HCT116 (cell line): ENCODE data around the gene DPY30. TPM values are rescaled to one million over a fixed set of nuclear protein-coding genes. Genes with fewer than 3 reads are reported as not detected.
A peak's percentile ranks its signal among the peaks of the same experiment; 100 is the strongest.

ENCODE experiments used
- ATAC-seq: fragments of 200-7000 bp; cut with Tn5 transposase; 2 replicates; pipeline ENCODE4 v1.9.1; 2020; ENCODE audit warnings: mild to moderate bottlenecking, moderate library complexity
- BruUV-seq: library from RNA; stranded (reverse); fragments of 400-500 nt; replicated peaks from 2 replicates; lab custom pipeline; 2021; lab: Mats Ljungman, UMichigan
- CTCF ChIA-PET: fragments of 300-600 bp; sonication (Branson Sonifier 250); formaldehyde crosslinking; loops from one replicate; lab custom pipeline; 2021; ENCODE audit warnings: antibody characterized with exemption; lab: Charles Lee
- POLR2A ChIA-PET: fragments of 300-600, 350-600 bp; sonication (Branson Sonifier 250); formaldehyde crosslinking; loops from one replicate; lab custom pipeline; 2021; ENCODE audit warnings: antibody characterized with exemption; lab: Charles Lee
- RAD21 ChIA-PET, 2 experiments: fragments of 300-600 bp; sonication (Branson Sonifier 250); formaldehyde crosslinking; loops; one replicate each; lab custom pipeline; 2023; ENCODE audit warnings: low total read pairs in 2 of 2; ENCODE audit not compliant: uncharacterized antibody in 2 of 2, unreplicated experiment in 2 of 2, low non-redundant PET in 1 of 2; lab: Charles Lee
- DNase-seq: peaks from one replicate; pipeline ENCODE4 v3.0.0-alpha.2; 2010; ENCODE audit warnings: low read depth, low spot score
- H2AFZ ChIP-seq: fragments of 200-600 bp; shearing (Covaris generic), sonication (generic); 2 replicates; pipeline ENCODE4 v1.6.1; 2017; ENCODE audit warnings: low read depth, mixed run types, mixed read lengths, antibody characterized with exemption, low read length; ENCODE audit not compliant: poor library complexity, severe bottlenecking
- H3K27ac ChIP-seq: 2 replicates; pipeline ENCODE4 v1.5.1; 2012; ENCODE audit warnings: low read depth, low read length
- H3K27me3 ChIP-seq: fragments of 200-600 bp; sonication (generic); 2 replicates; pipeline ENCODE4 v1.6.1; 2016; ENCODE audit warnings: mixed run types, low read length, mixed read lengths; ENCODE audit not compliant: insufficient read depth
- H3K36me3 ChIP-seq, 2 experiments: fragments of 200-500 bp in 1 of 2; fragments of 200-600 bp in 1 of 2; sonication (Bioruptor generic) in 1 of 2; sonication (generic) in 1 of 2; 2 replicates each; pipeline versions ENCODE4 v1.5.1 to v1.6.1; 2014 to 2016; ENCODE audit warnings: low read length in 2 of 2, inconsistent platforms in 1 of 2, mixed read lengths in 1 of 2, mixed run types in 1 of 2; ENCODE audit not compliant: insufficient read depth in 2 of 2, control insufficient read depth in 1 of 2
- H3K4me1 ChIP-seq, 2 experiments: fragments of 200-600 bp in 1 of 2; sonication (generic) in 1 of 2; 2 replicates each; pipeline versions ENCODE4 v1.5.1 to v1.6.1; 2012 to 2017; ENCODE audit warnings: low read length in 2 of 2, inconsistent platforms in 1 of 2, mild to moderate bottlenecking in 1 of 2, mixed read lengths in 1 of 2, mixed run types in 1 of 2, moderate library complexity in 1 of 2; ENCODE audit not compliant: insufficient read depth in 2 of 2, control insufficient read depth in 1 of 2
- H3K4me2 ChIP-seq: fragments of 200-600 bp; sonication (generic); 2 replicates; pipeline ENCODE4 v1.6.1; 2017; ENCODE audit warnings: mixed run types, low read length, mixed read lengths
- H3K4me3 ChIP-seq, 2 experiments: fragments of 200-600 bp in 1 of 2; sonication (generic) in 1 of 2; replicated peaks in 1 of 2; 2 replicates each; pipeline ENCODE4 v1.5.1; 2011 to 2016; ENCODE audit warnings: low read length in 2 of 2, control low read depth in 1 of 2, low read depth in 1 of 2, mild to moderate bottlenecking in 1 of 2, mixed read lengths in 1 of 2, mixed run types in 1 of 2
- H3K79me2 ChIP-seq: fragments of 200-600 bp; sonication (generic); 2 replicates; pipeline ENCODE4 v1.6.1; 2017; ENCODE audit warnings: mild to moderate bottlenecking, mixed run types, low read length, moderate library complexity, mixed read lengths; ENCODE audit not compliant: insufficient read depth
- H3K9ac ChIP-seq: fragments of 200-600 bp; sonication (generic); 2 replicates; pipeline ENCODE4 v1.6.1; 2016; ENCODE audit warnings: low read length, mixed read lengths
- H3K9me2 ChIP-seq: fragments of 200-600 bp; sonication (generic), shearing (Covaris generic); 2 replicates; pipeline ENCODE4 v1.6.1; 2017; ENCODE audit warnings: mixed run types, mild to moderate bottlenecking, moderate library complexity; ENCODE audit not compliant: insufficient read depth
- H3K9me3 ChIP-seq, 2 experiments: fragments of 200-500 bp in 1 of 2; fragments of 200-600 bp in 1 of 2; sonication (Bioruptor generic) in 1 of 2; sonication (generic) in 1 of 2; 2 replicates each; pipeline ENCODE4 v1.6.1; 2014 to 2017; ENCODE audit warnings: low read length in 2 of 2, mixed read lengths in 2 of 2, inconsistent platforms in 1 of 2, low read depth in 1 of 2, mild to moderate bottlenecking in 1 of 2, mixed run types in 1 of 2, moderate library complexity in 1 of 2; ENCODE audit not compliant: control insufficient read depth in 1 of 2, insufficient read depth in 1 of 2
- H4K20me1 ChIP-seq: fragments of 200-600 bp; sonication (generic), shearing (Covaris generic); 2 replicates; pipeline ENCODE4 v1.6.1; 2017; ENCODE audit warnings: mixed run types, mild to moderate bottlenecking, moderate library complexity; ENCODE audit not compliant: insufficient read depth
- CBX3 ChIP-seq: IDR thresholded peaks from 2 replicates; pipeline ENCODE4 v1.6.1; 2012; ENCODE audit warnings: low read depth
- CEBPB ChIP-seq: IDR thresholded peaks from 2 replicates; pipeline ENCODE4 v1.6.1; 2012; ENCODE audit warnings: low read depth
- EGR1 ChIP-seq: IDR thresholded peaks from 2 replicates; pipeline ENCODE4 v1.6.1; 2012; ENCODE audit warnings: low read depth
- EZH2phosphoT487 ChIP-seq: fragments of 200-600 bp; IDR thresholded peaks from 2 replicates; pipeline ENCODE4 v1.6.1; 2018; ENCODE audit warnings: antibody characterized with exemption, borderline replicate concordance
- MAX ChIP-seq: IDR thresholded peaks from 2 replicates; pipeline ENCODE4 v1.6.1; 2012
- POLR2AphosphoS5 ChIP-seq: IDR thresholded peaks from 2 replicates; pipeline ENCODE4 v1.6.1; 2011; ENCODE audit warnings: mild to moderate bottlenecking, low read depth, low read length, moderate library complexity
- RAD21 ChIP-seq: IDR thresholded peaks from 2 replicates; pipeline ENCODE4 v1.6.1; 2012; ENCODE audit warnings: low read depth, mild to moderate bottlenecking
- SIN3A ChIP-seq: IDR thresholded peaks from 2 replicates; pipeline ENCODE4 v1.6.1; 2012; ENCODE audit warnings: low read depth
- SP1 ChIP-seq: IDR thresholded peaks from 2 replicates; pipeline ENCODE4 v1.6.1; 2012; ENCODE audit warnings: low read depth
- SRF ChIP-seq: IDR thresholded peaks from 2 replicates; pipeline ENCODE4 v1.6.1; 2012; ENCODE audit warnings: low read depth
- TCF7L2 ChIP-seq: IDR thresholded peaks from 2 replicates; pipeline ENCODE4 v1.7.0; 2011; ENCODE audit warnings: borderline replicate concordance, inconsistent platforms; ENCODE audit not compliant: insufficient read depth, insufficient read length; ENCODE audit errors: extremely low read depth
- YY1 ChIP-seq: IDR thresholded peaks from 2 replicates; pipeline ENCODE4 v1.6.1; 2011; ENCODE audit warnings: low read length, low read depth, moderate library complexity, mild to moderate bottlenecking; ENCODE audit not compliant: insufficient replicate concordance; ENCODE audit errors: extremely low read depth
- ZBTB33 ChIP-seq: IDR thresholded peaks from 2 replicates; pipeline ENCODE4 v1.6.1; 2011; ENCODE audit warnings: mild to moderate bottlenecking, low read length, moderate library complexity; ENCODE audit not compliant: insufficient replicate concordance; ENCODE audit errors: extremely low read depth
- intact Hi-C: fragments of 100-400 bp; cut with micrococcal nuclease; formaldehyde crosslinking; loops from 2 replicates; pipeline ENCODE4 v1.10.0; 2022
- total RNA-seq: library from RNA; stranded (reverse); gene quantifications from one replicate; pipeline ENCODE4 v1.2.1, GENCODE V29; 2021; ENCODE audit not compliant: unreplicated experiment
- TF ChIP-seq, protein P1 (sequence below), 3 experiments: fragments of 200-600 bp in 1 of 3; sonication (generic) in 1 of 3; IDR thresholded peaks in 2 of 3; conservative IDR thresholded peaks in 1 of 3; 2 replicates each; pipeline ENCODE4 v1.5.1; 2012 to 2017; ENCODE audit warnings: low read depth in 2 of 3, low read length in 2 of 3, antibody characterized with exemption in 1 of 3, borderline replicate concordance in 1 of 3, control low read depth in 1 of 3, mild to moderate bottlenecking in 1 of 3, mixed read lengths in 1 of 3, mixed run types in 1 of 3, moderate library complexity in 1 of 3; ENCODE audit not compliant: insufficient read depth in 1 of 3

Gene DPY30
- total RNA-seq, 1 experiment from 2014 or later = 79.5 TPM

DNA sequence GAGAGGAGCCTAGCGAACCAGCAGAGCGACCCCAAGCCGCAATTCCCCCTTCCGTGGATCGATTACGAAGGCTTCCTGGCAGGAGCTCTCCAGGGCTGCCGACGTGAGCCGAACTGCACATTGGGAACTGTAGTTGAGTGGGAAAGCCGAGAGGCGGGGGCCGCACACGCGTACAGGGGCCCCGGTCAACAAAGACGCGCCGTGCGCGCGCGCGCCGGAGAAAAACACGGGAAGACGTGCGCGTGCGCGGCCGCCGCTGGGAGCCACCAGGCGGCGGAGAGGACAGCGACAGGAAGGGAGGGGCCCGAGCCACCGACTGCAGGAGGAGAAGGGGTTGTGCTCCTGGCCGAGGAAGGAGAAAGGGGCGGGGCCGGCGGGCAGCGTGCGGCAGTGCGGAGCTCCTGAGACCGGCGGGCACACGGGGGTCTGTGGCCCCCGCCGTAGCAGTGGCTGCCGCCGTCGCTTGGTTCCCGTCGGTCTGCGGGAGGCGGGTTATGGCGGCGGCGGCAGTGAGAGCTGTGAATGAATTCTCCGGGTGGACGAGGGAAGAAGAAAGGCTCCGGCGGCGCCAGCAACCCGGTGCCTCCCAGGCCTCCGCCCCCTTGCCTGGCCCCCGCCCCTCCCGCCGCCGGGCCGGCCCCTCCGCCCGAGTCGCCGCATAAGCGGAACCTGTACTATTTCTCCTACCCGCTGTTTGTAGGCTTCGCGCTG lies 23.9 kb upstream of the DPY30 start, which contains the start of gene SPAST:
SPAST (plus strand) TSS at position 247 of the 711 bp plus-strand sequence; CDS start at position 523, 276 bp downstream.
- Histone ChIP-seq H3K79me2 (no peaks in the 10 kb centered on the region), H2AFZ (peak within 1 kb of the TSS; percentile 93), H3K27ac (peak within 1 kb of the TSS; percentile 69), H3K9me3 (no peaks in the 10 kb centered on the region), H3K4me3 (peak within 1 kb of the TSS; percentile 66 to 85), H3K27me3 (no peaks in the 10 kb centered on the region), H4K20me1 (no peaks in the 10 kb centered on the region), H3K9me2 (no peaks in the 10 kb centered on the region), H3K36me3 (no peaks in the 10 kb centered on the region), H3K4me2 (peak within 1 kb of the TSS; percentile 87), H3K9ac (peak within 1 kb of the TSS; percentile 76)
- intact Hi-C loops = loop anchor here (1.0 to 2.0 kb wide), 3 partner anchors 52 to 101 kb away; partner anchors contain the start of genes MEMO1 and SLC30A6
- CTCF ChIA-PET = interaction anchor here (0.6 to 1.3 kb wide), 5 partner anchors 9 to 73 kb away, joined by 3 to 5 read pairs (median 4); partner anchors contain the start of gene DPY30
- POLR2A ChIA-PET = interaction anchor here (1.0 to 2.7 kb wide), 6 partner anchors 8 to 102 kb away, joined by 3 to 20 read pairs (median 3); partner anchors contain the start of genes DPY30 and SLC30A6
- no TSS peak for BruUV-seq
- peak; percentile 62 for TF ChIP-seq TCF7L2
- no peak for TF ChIP-seq ZBTB33
- TF ChIP-seq SP1 = peak; percentile 52
- peak; percentile 60 for TF ChIP-seq YY1
- no peak for TF ChIP-seq CEBPB
- peak; percentile 15; the same call in 1 of the 2 replicates for TF ChIP-seq RAD21
- TF ChIP-seq, protein P1, sequence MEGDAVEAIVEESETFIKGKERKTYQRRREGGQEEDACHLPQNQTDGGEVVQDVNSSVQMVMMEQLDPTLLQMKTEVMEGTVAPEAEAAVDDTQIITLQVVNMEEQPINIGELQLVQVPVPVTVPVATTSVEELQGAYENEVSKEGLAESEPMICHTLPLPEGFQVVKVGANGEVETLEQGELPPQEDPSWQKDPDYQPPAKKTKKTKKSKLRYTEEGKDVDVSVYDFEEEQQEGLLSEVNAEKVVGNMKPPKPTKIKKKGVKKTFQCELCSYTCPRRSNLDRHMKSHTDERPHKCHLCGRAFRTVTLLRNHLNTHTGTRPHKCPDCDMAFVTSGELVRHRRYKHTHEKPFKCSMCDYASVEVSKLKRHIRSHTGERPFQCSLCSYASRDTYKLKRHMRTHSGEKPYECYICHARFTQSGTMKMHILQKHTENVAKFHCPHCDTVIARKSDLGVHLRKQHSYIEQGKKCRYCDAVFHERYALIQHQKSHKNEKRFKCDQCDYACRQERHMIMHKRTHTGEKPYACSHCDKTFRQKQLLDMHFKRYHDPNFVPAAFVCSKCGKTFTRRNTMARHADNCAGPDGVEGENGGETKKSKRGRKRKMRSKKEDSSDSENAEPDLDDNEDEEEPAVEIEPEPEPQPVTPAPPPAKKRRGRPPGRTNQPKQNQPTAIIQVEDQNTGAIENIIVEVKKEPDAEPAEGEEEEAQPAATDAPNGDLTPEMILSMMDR (IDR thresholded peaks at IDR 0.05 in 2 of 3, conservative IDR thresholded peaks at IDR 0.05 in 1 of 3; ENCODE audit: borderline replicate concordance in 1 of 3, insufficient read depth in 1 of 3, low read depth in 2 of 3, low read length in 2 of 3) = peak in 1 of 3 experiments; percentile 45; a peak in 2 of 6 replicates
- TF ChIP-seq MAX = peak; percentile 87
- no peak; the same call in 1 of the 2 replicates for TF ChIP-seq CBX3
- TF ChIP-seq SRF = peak; percentile 38
- peak; percentile 85 for TF ChIP-seq POLR2AphosphoS5
- no peak for TF ChIP-seq EGR1
- no peak for TF ChIP-seq EZH2phosphoT487
- peak; percentile 78; the same call in 1 of the 2 replicates for TF ChIP-seq SIN3A
- TF ChIP-seq, all 23 proteins: peak for 9
- ATAC-seq (peak; percentile 93), DNase-seq (peak; percentile 94)
- H3K4me1 ChIP-seq = peaks cover 0 to 17% of the 10 kb centered on the region in 2 experiments; a peak in 2 of 4 replicates
- RAD21 ChIA-PET = interaction anchor here (0.7 to 1.4 kb wide), 3 partner anchors 25 to 180 kb away, joined by 3 to 4 read pairs (median 3); partner anchors contain the start of gene SLC30A6 (in 1 of the 2)
